Measurements from ENCODE around the gene MDH2.
"Not testable (repeated sequence)": the region's sequence is repeated elsewhere in the genome, so short reads cannot be mapped to it uniquely, and the experiment has no call there.

The MDH2 gene

GRCh38 chr7:76016191-76016947 lies 31.5 kb upstream of the MDH2 start:
- H3K4me1 ChIP-seq (ENCODE audit: control insufficient read depth, insufficient read depth, low read length, poor library complexity, severe bottlenecking): peaks cover 3% of the 10 kb centered on the region
- H3K36me3 ChIP-seq (ENCODE audit: control insufficient read depth, insufficient read depth, low read length): peaks cover under 1% of the 10 kb centered on the region
- no peaks in the 10 kb centered on the region for H3K27me3 ChIP-seq (replicated peaks; ENCODE audit: control insufficient read depth, insufficient read depth, low read length, poor library complexity, severe bottlenecking)
- no peaks in the 10 kb centered on the region for H3K9me3 ChIP-seq (ENCODE audit: control insufficient read depth, low read length)
- H3K27ac ChIP-seq (ENCODE audit: insufficient read depth, low read length, poor library complexity, severe bottlenecking): no peak overlapping the region
- DNase-seq: no peak
- no peak overlapping the region for H3K4me3 ChIP-seq (ENCODE audit: insufficient read depth, low read depth, low read length, poor library complexity, severe bottlenecking)

- not testable (repeated sequence) for H3K4me1 ChIP-seq (ENCODE audit: control insufficient read depth, insufficient read depth, low read length, poor library complexity, severe bottlenecking); H3K9me3 ChIP-seq (ENCODE audit: control insufficient read depth, low read length); H3K27ac ChIP-seq (ENCODE audit: insufficient read depth, low read length, poor library complexity, severe bottlenecking); H3K27me3 ChIP-seq (replicated peaks; ENCODE audit: control insufficient read depth, insufficient read depth, low read length, poor library complexity, severe bottlenecking); H3K36me3 ChIP-seq (ENCODE audit: control insufficient read depth, insufficient read depth, low read length); DNase-seq; H3K4me3 ChIP-seq (ENCODE audit: insufficient read depth, low read depth, low read length, poor library complexity, severe bottlenecking)
Observed at GRCh38 chr7:76018520-76018919, 29.4 kb upstream of the MDH2 start.

- Histone ChIP-seq H3K4me1 (ENCODE audit: control insufficient read depth, insufficient read depth, low read length, poor library complexity, severe bottlenecking) (peaks cover 3% of the 10 kb centered on the region), H3K9me3 (ENCODE audit: control insufficient read depth, low read length) (no peaks in the 10 kb centered on the region), H3K4me3 (ENCODE audit: insufficient read depth, low read depth, low read length, poor library complexity, severe bottlenecking) (no peak overlapping the region), H3K27me3 (replicated peaks; ENCODE audit: control insufficient read depth, insufficient read depth, low read length, poor library complexity, severe bottlenecking) (no peaks in the 10 kb centered on the region), H3K27ac (ENCODE audit: insufficient read depth, low read length, poor library complexity, severe bottlenecking) (no peak overlapping the region), H3K36me3 (ENCODE audit: control insufficient read depth, insufficient read depth, low read length) (peaks cover 9% of the 10 kb centered on the region)
- DNase-seq: peak; percentile 33 to 61 (median 37)
Observed at GRCh38 chr7:76020031-76020714, 27.7 kb upstream of the MDH2 start.

GRCh38 chr7:76022026-76022780 lies 25.7 kb upstream of the MDH2 start:
- Histone ChIP-seq H3K27ac (ENCODE audit: insufficient read depth, low read length, poor library complexity, severe bottlenecking) (no peak overlapping the region), H3K4me1 (ENCODE audit: control insufficient read depth, insufficient read depth, low read length, poor library complexity, severe bottlenecking) (peaks cover 3% of the 10 kb centered on the region)

GRCh38 chr7:76023002-76023401 lies 24.9 kb upstream of the MDH2 start:
- peaks cover 9% of the 10 kb centered on the region for H3K36me3 ChIP-seq (ENCODE audit: control insufficient read depth, insufficient read depth, low read length)
- DNase-seq: no peak
- peaks cover 3% of the 10 kb centered on the region for H3K4me1 ChIP-seq (ENCODE audit: control insufficient read depth, insufficient read depth, low read length, poor library complexity, severe bottlenecking)
- no peaks in the 10 kb centered on the region for H3K9me3 ChIP-seq (ENCODE audit: control insufficient read depth, low read length)
- no peaks in the 10 kb centered on the region for H3K27me3 ChIP-seq (replicated peaks; ENCODE audit: control insufficient read depth, insufficient read depth, low read length, poor library complexity, severe bottlenecking)
- H3K4me3 ChIP-seq (ENCODE audit: insufficient read depth, low read depth, low read length, poor library complexity, severe bottlenecking): no peak overlapping the region
- H3K27ac ChIP-seq (ENCODE audit: insufficient read depth, low read length, poor library complexity, severe bottlenecking): no peak overlapping the region

More at GRCh38 chr7:76022026-76022780, 25.7 kb upstream of the MDH2 start:
- peaks cover 9% of the 10 kb centered on the region for H3K36me3 ChIP-seq (ENCODE audit: control insufficient read depth, insufficient read depth, low read length)
- no peak overlapping the region for H3K4me3 ChIP-seq (ENCODE audit: insufficient read depth, low read depth, low read length, poor library complexity, severe bottlenecking)
- no peaks in the 10 kb centered on the region for H3K9me3 ChIP-seq (ENCODE audit: control insufficient read depth, low read length)
- H3K27me3 ChIP-seq (replicated peaks; ENCODE audit: control insufficient read depth, insufficient read depth, low read length, poor library complexity, severe bottlenecking): no peaks in the 10 kb centered on the region
- no peak for DNase-seq

GRCh38 chr7:76029682-76030081 lies 18.2 kb upstream of the MDH2 start:
- H3K9me3 ChIP-seq (ENCODE audit: control insufficient read depth, low read length); H3K36me3 ChIP-seq (ENCODE audit: control insufficient read depth, insufficient read depth, low read length); H3K27me3 ChIP-seq (replicated peaks; ENCODE audit: control insufficient read depth, insufficient read depth, low read length, poor library complexity, severe bottlenecking); H3K4me3 ChIP-seq (ENCODE audit: insufficient read depth, low read depth, low read length, poor library complexity, severe bottlenecking); H3K27ac ChIP-seq (ENCODE audit: insufficient read depth, low read length, poor library complexity, severe bottlenecking); H3K4me1 ChIP-seq (ENCODE audit: control insufficient read depth, insufficient read depth, low read length, poor library complexity, severe bottlenecking); DNase-seq: not testable (repeated sequence)

GRCh38 chr7:76031964-76032363 lies 15.9 kb upstream of the MDH2 start:
- Histone ChIP-seq H3K9me3 (ENCODE audit: control insufficient read depth, low read length) (no peaks in the 10 kb centered on the region), H3K4me3 (ENCODE audit: insufficient read depth, low read depth, low read length, poor library complexity, severe bottlenecking) (no peak overlapping the region), H3K27me3 (replicated peaks; ENCODE audit: control insufficient read depth, insufficient read depth, low read length, poor library complexity, severe bottlenecking) (no peaks in the 10 kb centered on the region), H3K4me1 (ENCODE audit: control insufficient read depth, insufficient read depth, low read length, poor library complexity, severe bottlenecking) (no peaks in the 10 kb centered on the region), H3K36me3 (ENCODE audit: control insufficient read depth, insufficient read depth, low read length) (peaks cover 6% of the 10 kb centered on the region), H3K27ac (ENCODE audit: insufficient read depth, low read length, poor library complexity, severe bottlenecking) (no peak overlapping the region)
- DNase-seq: no peak

- Histone ChIP-seq H3K4me3 (ENCODE audit: insufficient read depth, low read depth, low read length, poor library complexity, severe bottlenecking) (no peak overlapping the region), H3K9me3 (ENCODE audit: control insufficient read depth, low read length) (no peaks in the 10 kb centered on the region), H3K27me3 (replicated peaks; ENCODE audit: control insufficient read depth, insufficient read depth, low read length, poor library complexity, severe bottlenecking) (no peaks in the 10 kb centered on the region), H3K36me3 (ENCODE audit: control insufficient read depth, insufficient read depth, low read length) (no peaks in the 10 kb centered on the region), H3K4me1 (ENCODE audit: control insufficient read depth, insufficient read depth, low read length, poor library complexity, severe bottlenecking) (no peaks in the 10 kb centered on the region), H3K27ac (ENCODE audit: insufficient read depth, low read length, poor library complexity, severe bottlenecking) (no peak overlapping the region)
- DNase-seq: no peak
Observed at GRCh38 chr7:76037310-76037709, 10.6 kb upstream of the MDH2 start.

- H3K4me3 ChIP-seq (ENCODE audit: insufficient read depth, low read depth, low read length, poor library complexity, severe bottlenecking): no peak overlapping the region
- H3K4me1 ChIP-seq (ENCODE audit: control insufficient read depth, insufficient read depth, low read length, poor library complexity, severe bottlenecking): no peaks in the 10 kb centered on the region
- no peak overlapping the region for H3K27ac ChIP-seq (ENCODE audit: insufficient read depth, low read length, poor library complexity, severe bottlenecking)
Observed at GRCh38 chr7:76040126-76040525, 7.8 kb upstream of the MDH2 start.

GRCh38 chr7:76044375-76044865 lies 3.5 kb upstream of the MDH2 start:
- Histone ChIP-seq H3K4me1 (ENCODE audit: control insufficient read depth, insufficient read depth, low read length, poor library complexity, severe bottlenecking) (no peaks in the 10 kb centered on the region), H3K36me3 (ENCODE audit: control insufficient read depth, insufficient read depth, low read length) (no peaks in the 10 kb centered on the region), H3K4me3 (ENCODE audit: insufficient read depth, low read depth, low read length, poor library complexity, severe bottlenecking) (no peak overlapping the region), H3K27ac (ENCODE audit: insufficient read depth, low read length, poor library complexity, severe bottlenecking) (no peak overlapping the region), H3K9me3 (ENCODE audit: control insufficient read depth, low read length) (no peaks in the 10 kb centered on the region), H3K27me3 (replicated peaks; ENCODE audit: control insufficient read depth, insufficient read depth, low read length, poor library complexity, severe bottlenecking) (no peaks in the 10 kb centered on the region)
- DNase-seq: no peak

More at GRCh38 chr7:76040126-76040525, 7.8 kb upstream of the MDH2 start:
- Histone ChIP-seq H3K9me3 (ENCODE audit: control insufficient read depth, low read length) (no peaks in the 10 kb centered on the region), H3K36me3 (ENCODE audit: control insufficient read depth, insufficient read depth, low read length) (no peaks in the 10 kb centered on the region), H3K27me3 (replicated peaks; ENCODE audit: control insufficient read depth, insufficient read depth, low read length, poor library complexity, severe bottlenecking) (no peaks in the 10 kb centered on the region)
- DNase-seq: no peak

Measured in effector memory CD4-positive, alpha-beta T cell (primary cell).